ENCODE measurements around the gene IER2. TPM values are rescaled to one million over a fixed set of nuclear protein-coding genes. Genes with fewer than 3 reads are reported as not detected.

IER2 gene
- total and polyA plus RNA-seq, 9 of the 15 experiments (the other 6 are each of a cell fraction or from before 2014, with no cell fraction given), result 4.5 to 205 (median 23.7) TPM

DNA sequence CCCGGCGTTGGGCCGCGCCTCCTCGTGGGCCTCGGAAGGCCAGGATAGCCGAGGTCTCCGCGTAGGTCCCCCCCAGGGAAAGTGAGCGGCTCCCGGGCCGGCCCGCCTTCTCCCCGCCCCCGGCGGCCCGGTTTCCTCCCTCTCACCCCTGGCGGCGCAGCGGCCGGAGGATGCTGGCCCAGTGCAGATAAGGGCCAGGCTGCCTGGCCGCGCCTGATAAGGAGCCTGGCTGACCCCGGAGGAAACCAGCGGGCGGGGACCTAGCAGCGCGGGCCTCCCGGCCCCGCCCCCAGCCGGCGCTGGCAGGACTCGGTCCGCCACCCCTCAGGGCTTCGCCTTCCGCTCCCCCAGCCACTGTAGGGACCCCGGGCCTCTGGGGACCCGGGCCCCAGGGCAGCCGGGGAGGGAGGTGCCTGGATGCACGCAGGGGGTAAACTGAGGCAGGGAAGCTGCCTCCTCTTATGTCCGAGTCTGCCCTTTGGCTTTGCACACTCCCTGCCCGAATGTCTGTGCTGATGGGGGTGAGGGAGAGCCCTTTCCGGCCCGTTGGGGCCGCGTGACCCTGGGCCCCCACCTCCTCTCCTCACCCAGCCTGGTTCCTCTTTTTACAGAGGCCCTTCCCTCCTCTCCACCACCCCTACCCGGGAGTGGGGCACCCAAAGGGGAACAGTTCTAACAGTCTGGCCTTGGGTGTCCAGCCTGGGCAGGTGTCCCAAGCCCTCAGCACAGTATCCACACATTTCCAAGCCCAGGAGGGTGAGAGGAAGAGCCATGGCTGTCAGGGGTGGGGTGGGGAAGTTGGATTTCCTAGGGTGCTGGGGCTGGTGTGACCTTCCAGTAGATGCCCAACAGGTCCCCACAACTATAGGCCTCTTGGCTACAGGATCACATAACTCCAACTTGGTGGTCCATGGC, 47.3 kb upstream of the IER2 start, which contains the start of gene LYL1 (continued):
- TF ChIP-seq, protein P1, sequence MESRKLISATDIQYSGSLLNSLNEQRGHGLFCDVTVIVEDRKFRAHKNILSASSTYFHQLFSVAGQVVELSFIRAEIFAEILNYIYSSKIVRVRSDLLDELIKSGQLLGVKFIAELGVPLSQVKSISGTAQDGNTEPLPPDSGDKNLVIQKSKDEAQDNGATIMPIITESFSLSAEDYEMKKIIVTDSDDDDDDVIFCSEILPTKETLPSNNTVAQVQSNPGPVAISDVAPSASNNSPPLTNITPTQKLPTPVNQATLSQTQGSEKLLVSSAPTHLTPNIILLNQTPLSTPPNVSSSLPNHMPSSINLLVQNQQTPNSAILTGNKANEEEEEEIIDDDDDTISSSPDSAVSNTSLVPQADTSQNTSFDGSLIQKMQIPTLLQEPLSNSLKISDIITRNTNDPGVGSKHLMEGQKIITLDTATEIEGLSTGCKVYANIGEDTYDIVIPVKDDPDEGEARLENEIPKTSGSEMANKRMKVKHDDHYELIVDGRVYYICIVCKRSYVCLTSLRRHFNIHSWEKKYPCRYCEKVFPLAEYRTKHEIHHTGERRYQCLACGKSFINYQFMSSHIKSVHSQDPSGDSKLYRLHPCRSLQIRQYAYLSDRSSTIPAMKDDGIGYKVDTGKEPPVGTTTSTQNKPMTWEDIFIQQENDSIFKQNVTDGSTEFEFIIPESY (CRISPR knock-in tag; IDR thresholded peaks at IDR 0.05), result peak; percentile 80
- peak; percentile 3; the same call in 1 of the 2 replicates for TF ChIP-seq HIVEP1 (CRISPR knock-in tag; IDR thresholded peaks at IDR 0.05)
- peak; percentile 89 for TF ChIP-seq MTA3 (IDR thresholded peaks at IDR 0.05; ENCODE audit: borderline replicate concordance)
- TF ChIP-seq, protein P2, sequence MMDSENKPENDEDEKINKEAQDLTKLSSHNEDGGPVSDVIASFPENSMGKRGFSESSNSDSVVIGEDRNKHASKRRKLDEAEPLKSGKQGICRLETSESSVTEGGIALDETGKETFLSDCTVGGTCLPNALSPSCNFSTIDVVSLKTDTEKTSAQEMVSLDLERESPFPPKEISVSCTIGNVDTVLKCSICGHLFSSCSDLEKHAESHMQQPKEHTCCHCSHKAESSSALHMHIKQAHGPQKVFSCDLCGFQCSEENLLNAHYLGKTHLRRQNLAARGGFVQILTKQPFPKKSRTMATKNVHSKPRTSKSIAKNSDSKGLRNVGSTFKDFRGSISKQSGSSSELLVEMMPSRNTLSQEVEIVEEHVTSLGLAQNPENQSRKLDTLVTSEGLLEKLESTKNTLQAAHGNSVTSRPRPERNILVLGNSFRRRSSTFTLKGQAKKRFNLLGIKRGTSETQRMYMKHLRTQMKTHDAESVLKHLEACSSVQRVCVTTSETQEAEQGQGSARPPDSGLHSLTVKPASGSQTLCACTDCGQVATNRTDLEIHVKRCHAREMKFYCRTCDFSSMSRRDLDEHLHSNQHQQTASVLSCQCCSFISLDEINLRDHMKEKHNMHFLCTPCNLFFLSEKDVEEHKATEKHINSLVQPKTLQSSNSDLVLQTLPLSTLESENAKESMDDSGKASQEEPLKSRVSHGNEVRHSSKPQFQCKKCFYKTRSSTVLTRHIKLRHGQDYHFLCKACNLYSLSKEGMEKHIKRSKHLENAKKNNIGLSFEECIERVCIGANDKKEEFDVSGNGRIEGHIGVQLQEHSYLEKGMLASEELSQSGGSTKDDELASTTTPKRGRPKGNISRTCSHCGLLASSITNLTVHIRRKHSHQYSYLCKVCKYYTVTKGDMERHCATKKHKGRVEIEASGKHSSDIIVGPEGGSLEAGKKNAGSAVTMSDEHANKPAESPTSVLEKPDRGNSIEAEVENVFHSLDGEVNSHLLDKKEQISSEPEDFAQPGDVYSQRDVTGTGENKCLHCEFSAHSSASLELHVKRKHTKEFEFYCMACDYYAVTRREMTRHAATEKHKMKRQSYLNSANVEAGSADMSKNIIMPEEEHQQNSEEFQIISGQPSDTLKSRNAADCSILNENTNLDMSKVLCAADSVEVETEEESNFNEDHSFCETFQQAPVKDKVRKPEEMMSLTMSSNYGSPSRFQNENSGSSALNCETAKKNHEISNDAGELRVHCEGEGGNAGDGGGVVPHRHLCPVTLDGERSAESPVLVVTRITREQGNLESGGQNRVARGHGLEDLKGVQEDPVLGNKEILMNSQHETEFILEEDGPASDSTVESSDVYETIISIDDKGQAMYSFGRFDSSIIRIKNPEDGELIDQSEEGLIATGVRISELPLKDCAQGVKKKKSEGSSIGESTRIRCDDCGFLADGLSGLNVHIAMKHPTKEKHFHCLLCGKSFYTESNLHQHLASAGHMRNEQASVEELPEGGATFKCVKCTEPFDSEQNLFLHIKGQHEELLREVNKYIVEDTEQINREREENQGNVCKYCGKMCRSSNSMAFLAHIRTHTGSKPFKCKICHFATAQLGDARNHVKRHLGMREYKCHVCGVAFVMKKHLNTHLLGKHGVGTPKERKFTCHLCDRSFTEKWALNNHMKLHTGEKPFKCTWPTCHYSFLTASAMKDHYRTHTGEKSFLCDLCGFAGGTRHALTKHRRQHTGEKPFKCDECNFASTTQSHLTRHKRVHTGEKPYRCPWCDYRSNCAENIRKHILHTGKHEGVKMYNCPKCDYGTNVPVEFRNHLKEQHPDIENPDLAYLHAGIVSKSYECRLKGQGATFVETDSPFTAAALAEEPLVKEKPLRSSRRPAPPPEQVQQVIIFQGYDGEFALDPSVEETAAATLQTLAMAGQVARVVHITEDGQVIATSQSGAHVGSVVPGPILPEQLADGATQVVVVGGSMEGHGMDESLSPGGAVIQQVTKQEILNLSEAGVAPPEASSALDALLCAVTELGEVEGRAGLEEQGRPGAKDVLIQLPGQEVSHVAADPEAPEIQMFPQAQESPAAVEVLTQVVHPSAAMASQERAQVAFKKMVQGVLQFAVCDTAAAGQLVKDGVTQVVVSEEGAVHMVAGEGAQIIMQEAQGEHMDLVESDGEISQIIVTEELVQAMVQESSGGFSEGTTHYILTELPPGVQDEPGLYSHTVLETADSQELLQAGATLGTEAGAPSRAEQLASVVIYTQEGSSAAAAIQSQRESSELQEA (IDR thresholded peaks at IDR 0.05; ENCODE audit: low read depth), result no peak
- peak; percentile 45 for TF ChIP-seq NBN (IDR thresholded peaks at IDR 0.05; ENCODE audit: low read depth)
- TF ChIP-seq NR1H2 (CRISPR knock-in tag; IDR thresholded peaks at IDR 0.05), result no peak
- TF ChIP-seq, protein P3, sequence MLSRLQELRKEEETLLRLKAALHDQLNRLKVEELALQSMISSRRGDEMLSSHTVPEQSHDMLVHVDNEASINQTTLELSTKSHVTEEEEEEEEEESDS (CRISPR knock-in tag; IDR thresholded peaks at IDR 0.05), result no peak
- TF ChIP-seq ELF1 (tag; IDR thresholded peaks at IDR 0.05), result peak; percentile 80
- peak; percentile 85 for TF ChIP-seq GATAD2B (IDR thresholded peaks at IDR 0.05; ENCODE audit: borderline replicate concordance)
- TF ChIP-seq FOSL1 (tag; conservative IDR thresholded peaks at IDR 0.05), result peak; percentile 73
- peak; percentile 51; the same call in 1 of the 2 replicates for TF ChIP-seq TCF7L2 (IDR thresholded peaks at IDR 0.05; ENCODE audit: low read depth, low read length)
- peak; percentile 34; the same call in 1 of the 2 replicates for TF ChIP-seq PTTG1 (tag; IDR thresholded peaks at IDR 0.05; ENCODE audit: low read depth)
- peak; percentile 100 for TF ChIP-seq CCNT2 (IDR thresholded peaks at IDR 0.05; ENCODE audit: borderline replicate concordance, extremely low read depth, insufficient read length, low read depth, low read length)
- TF ChIP-seq PTBP1 (IDR thresholded peaks at IDR 0.05; ENCODE audit: low read depth, low read length), result 0 out of 2 replicates have a peak, but pooled peaks have one; percentile 30
- TF ChIP-seq DMBX1 (CRISPR knock-in tag; IDR thresholded peaks at IDR 0.05; ENCODE audit: borderline replicate concordance), result peak; percentile 86
- peak; percentile 40; the same call in 1 of the 2 replicates for TF ChIP-seq E2F3 (CRISPR knock-in tag; IDR thresholded peaks at IDR 0.05)
